Stimulated activated CD8-positive, alpha-beta memory T cell treated with anti-CD3 and anti-CD28 coated beads, Interleukin-15, amount 100 ng/mL, for 24 hours (primary cell): Measurements from ENCODE around the gene LURAP1L.
"Not testable (repeated sequence)": the region's sequence is repeated elsewhere in the genome, so short reads cannot be mapped to it uniquely, and the experiment has no call there.

Source experiments
- DNase-seq: peaks from one replicate; pipeline ENCODE4 v3.0.0-alpha.2; 2020; ENCODE audit warnings: low read depth

The LURAP1L gene

GRCh38 chr9:12859704-12860251 is 85.0 kb downstream of the LURAP1L start:
- DNase-seq, result no peak

- DNase-seq, result no peak
Observed at GRCh38 chr9:12860998-12861397, 86.2 kb downstream of the LURAP1L start.

GRCh38 chr9:12862611-12863410 is 88.0 kb downstream of the LURAP1L start:
- no peak for DNase-seq

- DNase-seq, result no peak
Observed at GRCh38 chr9:12863618-12864017, 88.8 kb downstream of the LURAP1L start.

- not testable (repeated sequence) for DNase-seq
Observed at GRCh38 chr9:12865380-12865779, 90.6 kb downstream of the LURAP1L start.
